ENCODE results near the gene ABI3.

GRCh38 chr17:49267912-49268311, 57.4 kb downstream of the ABI3 start:
- TF ChIP-seq NR2F6 (CRISPR knock-in tag; IDR thresholded peaks at IDR 0.05) (no peak), ETV6 (IDR thresholded peaks at IDR 0.05; ENCODE audit: borderline replicate concordance in 1 of 2, low read depth in 2 of 2, low read length in 1 of 2) (no peak), ETV6 (CRISPR knock-in tag; IDR thresholded peaks at IDR 0.05; ENCODE audit: borderline replicate concordance) (no peak), CHCHD3 (CRISPR knock-in tag; IDR thresholded peaks at IDR 0.05) (no peak), SIX5 (IDR thresholded peaks at IDR 0.05; ENCODE audit: borderline replicate concordance in 1 of 2, insufficient read depth in 1 of 2, low read depth in 1 of 2, low read length in 2 of 2) (no peak), SPI1 (IDR thresholded peaks at IDR 0.05; ENCODE audit: borderline replicate concordance, low read depth, low read length) (no peak), REST (IDR thresholded peaks at IDR 0.05; ENCODE audit: borderline replicate concordance) (no peak), REST (CRISPR knock-in tag; IDR thresholded peaks at IDR 0.05; ENCODE audit: low read depth) (no peak), ELF2 (CRISPR knock-in tag; IDR thresholded peaks at IDR 0.05) (no peak), RFX5 (IDR thresholded peaks at IDR 0.05; ENCODE audit: low read depth, low read length) (no peak), POLR2A (conservative IDR thresholded peaks at IDR 0.05) (no peak), SMAD1 (IDR thresholded peaks at IDR 0.05; ENCODE audit: low read depth, low read length, partially characterized antibody) (no peak), HMGXB4 (CRISPR knock-in tag; IDR thresholded peaks at IDR 0.05) (no peak), TOE1 (IDR thresholded peaks at IDR 0.05; ENCODE audit: borderline replicate concordance) (no peak), TOE1 (CRISPR knock-in tag; IDR thresholded peaks at IDR 0.05; ENCODE audit: borderline replicate concordance, low read depth) (no peak), GATA2 (CRISPR knock-in tag; IDR thresholded peaks at IDR 0.05) (no peak)
- TF ChIP-seq, protein P1, sequence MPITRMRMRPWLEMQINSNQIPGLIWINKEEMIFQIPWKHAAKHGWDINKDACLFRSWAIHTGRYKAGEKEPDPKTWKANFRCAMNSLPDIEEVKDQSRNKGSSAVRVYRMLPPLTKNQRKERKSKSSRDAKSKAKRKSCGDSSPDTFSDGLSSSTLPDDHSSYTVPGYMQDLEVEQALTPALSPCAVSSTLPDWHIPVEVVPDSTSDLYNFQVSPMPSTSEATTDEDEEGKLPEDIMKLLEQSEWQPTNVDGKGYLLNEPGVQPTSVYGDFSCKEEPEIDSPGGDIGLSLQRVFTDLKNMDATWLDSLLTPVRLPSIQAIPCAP (CRISPR knock-in tag; IDR thresholded peaks at IDR 0.05; ENCODE audit: borderline replicate concordance): no peak

Measured in K562 (cell line).